Ovary (tissue), 9 donors: ENCODE measurements around the gene SPTBN5. TPM values are rescaled to one million over a fixed set of nuclear protein-coding genes. Genes with fewer than 3 reads are reported as not detected.
A peak's percentile ranks its signal among the peaks of the same experiment; 100 is the strongest.

Source experiments
- DNase-seq, 5 donors: peaks; one replicate each; pipeline ENCODE4 v3.0.0-alpha.2; 2019 to 2020
- H3K27ac ChIP-seq, 2 donors: fragments of 200-600 bp; one replicate each; pipeline versions ENCODE4 v1.5.1 to v1.8.0; 2019 to 2022
- H3K27me3 ChIP-seq: fragments of 200-600 bp; one replicate; pipeline ENCODE4 v1.8.0; 2022
- H3K36me3 ChIP-seq: fragments of 200-600 bp; sonication (generic); one replicate; pipeline ENCODE4 v1.5.1; 2019
- H3K4me1 ChIP-seq: one replicate; pipeline ENCODE4 v1.8.1; 2013; ENCODE audit warnings: mild to moderate bottlenecking, moderate library complexity; ENCODE audit not compliant: insufficient read depth
- H3K4me3 ChIP-seq: fragments of 200-600 bp; sonication (generic); one replicate; pipeline ENCODE4 v1.5.1; 2017
- H3K9me3 ChIP-seq, 2 donors: fragments of 200-600 bp in 1 of 2; sonication (generic) in 1 of 2; one replicate each; pipeline versions ENCODE4 v1.5.1 to v1.8.1; 2013 to 2019; ENCODE audit warnings: mild to moderate bottlenecking in 1 of 2, moderate library complexity in 1 of 2
- EP300 ChIP-seq: sonication (generic); formaldehyde crosslinking; IDR thresholded peaks from one replicate; pipeline ENCODE4 v1.6.1; 2017; ENCODE audit warnings: antibody characterized with exemption
- POLR2A ChIP-seq: fragments of 450-650 bp; IDR thresholded peaks from one replicate; pipeline ENCODE4 v1.6.1; 2017; ENCODE audit warnings: antibody characterized with exemption, mild to moderate bottlenecking, moderate library complexity
- WGBS, 3 donors: extraction: QIAGEN DNeasy Blood & Tissue Kit in 1 of 3; methylation state at CpG; one replicate each; pipeline versions ENCODE4 v1.1.5 to v1.1.7; 2013 to 2017; 5-methylcytosine and 5-hydroxymethylcytosine counted together
- intact Hi-C, 4 donors: fragments of 100-400 bp; cut with DNase I; formaldehyde crosslinking; loops; one replicate each; pipeline versions ENCODE4 v1.11.0 to v1.15.1; 2022 to 2023
- polyA plus RNA-seq, 2 donors: library from polyadenylated mRNA; stranded (reverse); fragments of 200-250 nt in 1 of 2; fragments of 350-450 nt in 1 of 2; fragmentation: Illumina TruSeq in 1 of 2; extraction: RNeasy Lipid Tissue Mini Kit (QIAGEN cat#74804) in 1 of 2; gene quantifications; one replicate each; pipeline ENCODE4 v1.2.3, GENCODE V29; 2013 to 2014
- total RNA-seq, 7 donors: library from RNA; depleted of rRNA in 2 of 7; stranded (reverse); fragments of >200 nt in 2 of 7; fragmentation: NEBNext Ultra II Directional in 3 of 7; extraction: Animal tissue kit (Norgen Biotek cat#: 25700) in 3 of 7; gene quantifications; one replicate each; pipeline versions ENCODE4 v1.1.0 to v1.2.4, GENCODE V29; 2016 to 2023
- TF ChIP-seq, protein P1 (sequence below), 3 donors: fragments of 450-650 bp in 2 of 3; fragments of 200-600 bp in 1 of 3; IDR thresholded peaks; one replicate each; pipeline versions ENCODE4 v1.5.1 to v1.8.0; 2016 to 2022; ENCODE audit warnings: antibody characterized with exemption in 3 of 3, mild to moderate bottlenecking in 1 of 3
- donor health status: DM: no; HTN: no; CAD: no; lungs with moderate emphysema.
- donor health status: DM: no; HTN: no; CAD: no.
- donor health status: Bipolar disorder and iron deficiency.
- donor health status: DM: yes; HTN: yes; CAD: no.
- donor health status: DM: no; HTN: no; CAD: no.
- donor health status: DM: yes; HTN: yes; CAD: no.

Gene SPTBN5
- total and polyA plus RNA-seq, 9 donors, result 0.28 to 1.5 (median 0.77) TPM

DNA sequence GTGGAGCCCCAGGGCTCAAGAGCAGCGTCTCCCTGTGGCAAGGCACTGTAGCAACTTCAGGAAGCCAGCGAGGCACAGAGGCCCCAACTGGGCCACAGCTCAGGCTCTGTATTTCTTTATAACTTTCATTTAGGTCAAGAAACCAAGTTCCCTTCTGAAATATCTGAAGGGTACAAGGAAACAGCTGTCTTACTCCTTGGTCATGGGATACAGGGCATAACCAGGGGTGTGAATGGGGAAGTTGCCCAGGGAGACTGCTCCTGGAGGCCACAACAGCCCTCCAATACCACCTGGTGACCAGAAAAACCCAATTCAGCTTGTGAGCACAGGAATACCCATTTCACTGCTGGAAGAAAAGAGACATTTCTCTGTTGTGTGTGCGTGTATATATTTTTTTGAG is 13.3 kb upstream of the SPTBN5 start:
- no peak for DNase-seq
- Histone ChIP-seq H3K9me3 (no peaks in the 10 kb centered on the region), H3K27me3 (no peaks in the 10 kb centered on the region), H3K4me1 (no peaks in the 10 kb centered on the region), H3K36me3 (no peaks in the 10 kb centered on the region), H3K4me3 (no peak overlapping the region), H3K27ac (no peak overlapping the region)
- WGBS, 3 donors, result 66 to 97% (median 96%) methylated on average over 3 of the region's 3 CpGs
- TF ChIP-seq POLR2A, result no peak
- TF ChIP-seq, protein P1, sequence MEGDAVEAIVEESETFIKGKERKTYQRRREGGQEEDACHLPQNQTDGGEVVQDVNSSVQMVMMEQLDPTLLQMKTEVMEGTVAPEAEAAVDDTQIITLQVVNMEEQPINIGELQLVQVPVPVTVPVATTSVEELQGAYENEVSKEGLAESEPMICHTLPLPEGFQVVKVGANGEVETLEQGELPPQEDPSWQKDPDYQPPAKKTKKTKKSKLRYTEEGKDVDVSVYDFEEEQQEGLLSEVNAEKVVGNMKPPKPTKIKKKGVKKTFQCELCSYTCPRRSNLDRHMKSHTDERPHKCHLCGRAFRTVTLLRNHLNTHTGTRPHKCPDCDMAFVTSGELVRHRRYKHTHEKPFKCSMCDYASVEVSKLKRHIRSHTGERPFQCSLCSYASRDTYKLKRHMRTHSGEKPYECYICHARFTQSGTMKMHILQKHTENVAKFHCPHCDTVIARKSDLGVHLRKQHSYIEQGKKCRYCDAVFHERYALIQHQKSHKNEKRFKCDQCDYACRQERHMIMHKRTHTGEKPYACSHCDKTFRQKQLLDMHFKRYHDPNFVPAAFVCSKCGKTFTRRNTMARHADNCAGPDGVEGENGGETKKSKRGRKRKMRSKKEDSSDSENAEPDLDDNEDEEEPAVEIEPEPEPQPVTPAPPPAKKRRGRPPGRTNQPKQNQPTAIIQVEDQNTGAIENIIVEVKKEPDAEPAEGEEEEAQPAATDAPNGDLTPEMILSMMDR (IDR thresholded peaks at IDR 0.05), result no peak
- TF ChIP-seq EP300, result no peak
- intact Hi-C loops, result loop anchor here in 2 of 4 donors (10.0 kb wide), 1 partner anchor 352 kb away; the partner anchor contains the start of gene TYRO3 (in 2 of the 2)

DNA sequence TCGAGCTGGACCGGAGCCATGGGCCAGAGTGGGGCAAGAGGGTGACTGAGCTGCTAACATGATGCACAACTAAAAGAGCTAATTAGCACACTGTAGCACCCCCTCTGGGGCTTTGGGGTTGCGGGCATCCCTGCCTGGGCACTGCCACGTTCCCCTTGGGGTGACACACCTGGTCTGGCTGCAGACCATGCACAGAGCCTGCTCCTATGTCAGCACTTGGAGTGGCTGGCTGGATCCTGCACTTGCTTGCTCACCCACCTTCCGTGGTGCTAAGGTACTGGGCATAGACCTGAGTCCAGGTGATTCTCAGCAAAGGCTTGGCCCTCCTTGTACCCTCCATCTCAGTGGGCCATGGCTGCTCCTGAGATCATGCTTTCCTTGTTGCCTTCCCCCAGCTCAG is 12.8 kb upstream of the SPTBN5 start:
- Histone ChIP-seq H3K27me3 (no peaks in the 10 kb centered on the region), H3K4me3 (no peak overlapping the region), H3K4me1 (no peaks in the 10 kb centered on the region), H3K27ac (no peak overlapping the region), H3K9me3 (no peaks in the 10 kb centered on the region), H3K36me3 (no peaks in the 10 kb centered on the region)
- peak in 1 of 5 donors; percentile 23 for DNase-seq
- TF ChIP-seq POLR2A, result no peak
- TF ChIP-seq EP300, result no peak
- TF ChIP-seq, protein P1 (IDR thresholded peaks at IDR 0.05), result no peak
- intact Hi-C loops, result loop anchor here in 2 of 4 donors (10.0 kb wide), 1 partner anchor 352 kb away; the partner anchor contains the start of gene TYRO3 (in 2 of the 2)
- 96 to 98% (median 97%) methylated on average over 5 of the region's 5 CpGs for WGBS, 3 donors

DNA sequence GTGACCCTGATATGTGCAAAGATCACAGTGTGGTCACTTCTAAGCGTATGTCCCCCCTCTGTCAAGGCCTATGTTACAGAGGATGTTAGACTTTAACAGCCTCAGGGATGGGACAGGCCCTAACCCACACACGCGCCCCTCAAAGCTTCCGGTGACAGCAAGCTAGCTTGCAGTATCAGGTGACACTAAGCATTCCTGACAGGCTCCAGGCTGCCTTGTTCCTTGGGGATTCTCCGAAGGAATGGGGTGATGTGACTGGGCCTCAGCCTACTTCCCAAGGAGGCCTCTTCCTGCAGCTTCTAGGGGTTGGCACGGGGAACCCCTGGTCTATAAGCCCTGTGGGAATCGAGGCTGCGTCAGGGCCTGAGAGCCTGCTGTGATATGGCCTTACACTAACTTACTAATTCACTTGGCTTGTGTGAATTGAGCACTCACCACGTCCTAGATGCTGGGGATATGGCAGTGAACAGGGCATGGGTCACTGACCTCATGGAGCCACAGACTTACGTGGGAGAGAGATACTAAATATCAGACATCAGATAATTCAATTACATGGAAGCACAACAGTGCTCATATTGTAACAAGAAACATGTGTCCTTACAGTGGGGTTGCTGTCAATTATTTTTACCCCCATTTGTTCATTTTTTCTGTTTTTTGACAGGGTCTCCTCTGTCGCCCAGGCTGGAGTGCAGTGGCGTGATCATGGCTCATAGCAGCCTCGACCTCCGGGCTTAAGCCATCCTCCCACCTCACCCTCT is 11.4 kb upstream of the SPTBN5 start:
- TF ChIP-seq, protein P1 (IDR thresholded peaks at IDR 0.05), result no peak
- TF ChIP-seq POLR2A, result no peak
- TF ChIP-seq EP300, result no peak
- no peak for DNase-seq

DNA sequence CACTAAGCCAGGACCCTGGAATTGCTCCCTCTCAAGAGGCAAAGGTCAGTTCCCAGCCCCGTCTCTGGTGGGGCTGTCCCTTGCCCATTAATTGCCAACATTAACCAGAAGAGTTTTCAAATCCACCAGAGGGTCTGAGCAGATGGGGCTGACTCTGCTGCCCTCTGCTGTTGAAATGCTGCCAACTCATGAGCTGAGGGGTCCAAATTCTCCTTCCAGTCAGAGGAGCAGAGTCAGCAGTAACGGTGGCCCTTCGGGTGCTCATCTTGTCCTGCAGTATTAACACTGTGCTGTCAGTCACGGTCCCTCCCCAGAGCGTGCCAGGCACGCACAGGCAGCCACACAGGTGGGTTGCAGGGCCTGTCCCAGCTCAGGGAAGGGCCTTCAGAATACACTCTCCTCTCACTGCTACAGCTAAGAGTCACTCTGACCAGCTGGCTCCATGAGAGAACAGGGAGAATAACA is 10.7 kb upstream of the SPTBN5 start:
- DNase-seq, result peak; percentile 65 to 80 (median 77)
- WGBS, 3 donors, result 11 to 19% (median 16%) methylated on average over 6 of the region's 6 CpGs
- Histone ChIP-seq H3K27me3 (no peaks in the 10 kb centered on the region), H3K27ac (no peak overlapping the region), H3K9me3 (no peaks in the 10 kb centered on the region), H3K4me3 (no peak overlapping the region), H3K36me3 (no peaks in the 10 kb centered on the region), H3K4me1 (peaks cover 2% of the 10 kb centered on the region)
- intact Hi-C loops, result loop anchor here in 2 of 4 donors (10.0 kb wide), 1 partner anchor 350 kb away; the partner anchor contains the start of gene TYRO3 (in 2 of the 2)
- TF ChIP-seq, protein P1 (IDR thresholded peaks at IDR 0.05), result peak; percentile 49 to 70 (median 69)
- no peak for TF ChIP-seq POLR2A

More for the DNA sequence above, 11.4 kb upstream of the SPTBN5 start:
- Histone ChIP-seq H3K27ac (no peak overlapping the region), H3K36me3 (no peaks in the 10 kb centered on the region), H3K4me1 (no peaks in the 10 kb centered on the region), H3K4me3 (no peak overlapping the region), H3K9me3 (no peaks in the 10 kb centered on the region), H3K27me3 (no peaks in the 10 kb centered on the region)
- intact Hi-C loops, result loop anchor here in 2 of 4 donors (10.0 kb wide), 1 partner anchor 350 kb away; the partner anchor contains the start of gene TYRO3 (in 2 of the 2)
- WGBS, 3 donors, result 91 to 92% (median 91%) methylated on average over 14 of the region's 14 CpGs
